GM06990 (cell line): ENCODE results near the gene CLK1.
"Not testable (repeated sequence)": the region's sequence is repeated elsewhere in the genome, so short reads cannot be mapped to it uniquely, and the experiment has no call there.

ENCODE experiments used
- DNase-seq: peaks from one replicate; pipeline ENCODE4 v3.0.0-alpha.2; 2011; ENCODE audit not compliant: insufficient read length; ENCODE audit errors: extremely low read depth
- H3K27me3 ChIP-seq: replicated peaks from 2 replicates; pipeline ENCODE4 v1.6.0; 2011; ENCODE audit warnings: low read length; ENCODE audit not compliant: control insufficient read depth, insufficient read depth
- H3K36me3 ChIP-seq: 2 replicates; pipeline ENCODE4 v1.5.1; 2011; ENCODE audit warnings: low read length; ENCODE audit not compliant: control insufficient read depth, insufficient read depth
- H3K4me3 ChIP-seq: replicated peaks from 2 replicates; pipeline ENCODE4 v1.5.1; 2011; ENCODE audit warnings: low read depth, mild to moderate bottlenecking, control low read depth, low read length
- CTCF ChIP-seq: IDR thresholded peaks from 2 replicates; pipeline ENCODE4 v1.5.1; 2011; ENCODE audit warnings: low read length, control low read depth, mild to moderate bottlenecking, inconsistent platforms; ENCODE audit not compliant: insufficient read depth, poor library complexity, severe bottlenecking

Gene CLK1

GRCh38 chr2:200820573-200821234 lies 43.8 kb downstream of the CLK1 start:
- peaks cover 17% of the 10 kb centered on the region for H3K36me3 ChIP-seq
- DNase-seq: no peak
- no peaks in the 10 kb centered on the region for H3K27me3 ChIP-seq
- no peak for TF ChIP-seq CTCF
- H3K4me3 ChIP-seq: no peak overlapping the region

GRCh38 chr2:200818732-200819131 lies 45.7 kb downstream of the CLK1 start:
- DNase-seq, H3K4me3 ChIP-seq, H3K27me3 ChIP-seq: not testable (repeated sequence)
- H3K36me3 ChIP-seq: peaks cover 18% of the 10 kb centered on the region

- no peak for DNase-seq
- H3K36me3 ChIP-seq: peaks cover 16% of the 10 kb centered on the region
- H3K27me3 ChIP-seq: no peaks in the 10 kb centered on the region
- no peak for TF ChIP-seq CTCF
- H3K4me3 ChIP-seq: no peak overlapping the region
These were observed 49.5 kb downstream of the CLK1 start for GRCh38 chr2:200814917-200815316.

GRCh38 chr2:200814276-200814815 lies 50.1 kb downstream of the CLK1 start:
- no peaks in the 10 kb centered on the region for H3K27me3 ChIP-seq
- DNase-seq: peak; percentile 27
- H3K4me3 ChIP-seq: peak overlapping the region; percentile 95
- peaks cover 16% of the 10 kb centered on the region for H3K36me3 ChIP-seq
- TF ChIP-seq CTCF: no peak

- H3K27me3 ChIP-seq: no peaks in the 10 kb centered on the region
- peak overlapping the region; percentile 95 for H3K4me3 ChIP-seq
- H3K36me3 ChIP-seq: peaks cover 8% of the 10 kb centered on the region
- DNase-seq: peak; percentile 85
- TF ChIP-seq CTCF: peak; percentile 71
These were observed 52.1 kb downstream of the CLK1 start for GRCh38 chr2:200812122-200813022.
